ENCODE data around the gene SLC38A10. TPM values are rescaled to one million over a fixed set of nuclear protein-coding genes. Genes with fewer than 3 reads are reported as not detected.

SLC38A10 gene
- total and polyA plus RNA-seq, 2 of the 4 experiments (the other 2 are of a cell fraction): 12.7 to 46.7 TPM

GRCh38 chr17:81260641-81261040, 34.5 kb downstream of the SLC38A10 start:
- DNase-seq (no peak), ATAC-seq (ENCODE audit: low read depth) (no peak)
- Histone ChIP-seq H2BK20ac (ENCODE audit: low read depth, low read length) (no peak overlapping the region), H2AK5ac (ENCODE audit: low read depth, low read length) (no peak overlapping the region), H3K9me3 (ENCODE audit: control insufficient read depth, insufficient read depth, low read length) (no peaks in the 10 kb centered on the region), H2BK15ac (ENCODE audit: low read depth, low read length) (no peak overlapping the region), H3K36me3 (ENCODE audit: control insufficient read depth, insufficient read depth, low read length) (peaks cover 61% of the 10 kb centered on the region), H4K5ac (ENCODE audit: low read depth, low read length) (no peak overlapping the region), H3K79me1 (ENCODE audit: low read depth in 1 of 2, low read length in 2 of 2) (peaks cover 0 to 3% of the 10 kb centered on the region in 2 experiments; a peak in 1 of 4 replicates), H3K4ac (ENCODE audit: low read depth, low read length) (no peak overlapping the region), H2BK120ac (ENCODE audit: low read depth, low read length) (no peak overlapping the region), H3K18ac (ENCODE audit: low read depth, low read length) (no peak overlapping the region), H3K23ac (ENCODE audit: low read depth, low read length) (no peak overlapping the region), H3K4me1 (ENCODE audit: control insufficient read depth, insufficient read depth, low read length) (peaks cover 4% of the 10 kb centered on the region; the same call in 1 of the 2 replicates), H3K27ac (ENCODE audit: insufficient read depth, low read length) (no peak overlapping the region), H2AK9ac (replicated peaks; ENCODE audit: low read depth, low read length, poor library complexity) (no peak overlapping the region), H4K91ac (ENCODE audit: insufficient read depth, low read depth, low read length) (no peak overlapping the region), H3K4me2 (ENCODE audit: low read depth, low read length) (no peak overlapping the region), H2BK5ac (ENCODE audit: low read depth, low read length, poor library complexity, severe bottlenecking) (no peak overlapping the region), H4K20me1 (ENCODE audit: insufficient read depth, low read length) (peaks cover 2% of the 10 kb centered on the region; the same call in 1 of the 2 replicates), H3K9ac (ENCODE audit: low read depth, low read length) (no peak overlapping the region), H3K14ac (replicated peaks; ENCODE audit: low read depth, low read length) (no peak overlapping the region), H3K4me3 (ENCODE audit: insufficient read depth, low read depth, low read length) (no peak overlapping the region), H4K8ac (ENCODE audit: low read depth in 2 of 2, low read length in 2 of 2) (no peak overlapping the region), H2AFZ (replicated peaks; ENCODE audit: low read length, poor library complexity) (peak overlapping the region; percentile 38), H3K56ac (ENCODE audit: extremely low read depth, insufficient read depth, low read length) (no peak overlapping the region), H3K27me3 (ENCODE audit: control insufficient read depth, insufficient read depth, low read length) (no peaks in the 10 kb centered on the region), H3K9me1 (ENCODE audit: insufficient read depth, low read length) (no peaks in the 10 kb centered on the region)
- ChIA-PET CTCF (no interaction called here), POLR2A (ENCODE audit: unreplicated experiment) (no interaction called here)
- dilution Hi-C loops (cut with HindIII; ENCODE audit: low sequenced_read_pairs, unreplicated experiment) (no loop called here), intact Hi-C loops (cut with micrococcal nuclease) (no loop called here), in situ Hi-C loops (cut with MboI; ENCODE audit: low sequenced_read_pairs) (no loop called here)
- 97% methylated on average over 15 of the region's 19 CpGs; no CpG with 5 or more reads in 1 of the 2 experiments for WGBS, 2 experiments (ENCODE audit: extremely low coverage in 2 of 2, insufficient read length in 1 of 2)
- BruUV-seq (replicated peaks): no TSS peak
- TF ChIP-seq RCOR1 (IDR thresholded peaks at IDR 0.05; ENCODE audit: insufficient replicate concordance, low read length) (no peak), MXI1 (IDR thresholded peaks at IDR 0.05; ENCODE audit: borderline replicate concordance, low read depth, low read length) (no peak), ELK1 (IDR thresholded peaks at IDR 0.05; ENCODE audit: borderline replicate concordance, low read depth, low read length) (no peak), BHLHE40 (IDR thresholded peaks at IDR 0.05; ENCODE audit: low read depth, low read length) (no peak), CEBPB (IDR thresholded peaks at IDR 0.05; ENCODE audit: low read depth, low read length) (no peak), MAFK (IDR thresholded peaks at IDR 0.05; ENCODE audit: low read depth, low read length) (no peak), USF2 (IDR thresholded peaks at IDR 0.05; ENCODE audit: low read depth, low read length) (no peak), CHD1 (IDR thresholded peaks at IDR 0.05; ENCODE audit: low read depth, low read length) (no peak), CTCF (conservative IDR thresholded peaks at IDR 0.05; ENCODE audit: low read depth, low read length) (no peak), MAZ (IDR thresholded peaks at IDR 0.05; ENCODE audit: borderline replicate concordance, low read depth, low read length) (no peak)

Measured in IMR-90 (cell line).